H9 (cell line): ENCODE data around the gene CCND3. TPM values are rescaled to one million over a fixed set of nuclear protein-coding genes. Genes with fewer than 3 reads are reported as not detected.

Source experiments
- DNase-seq: peaks from one replicate; pipeline ENCODE4 v3.0.0-alpha.2; 2017
- H2AFZ ChIP-seq: one replicate; pipeline ENCODE4 v1.6.1; 2013; ENCODE audit warnings: mild to moderate bottlenecking, low read length, control low read depth, moderate library complexity
- H2AK5ac ChIP-seq: 2 replicates; pipeline ENCODE4 v1.6.1; 2013; ENCODE audit warnings: low read length, control low read depth, mixed read lengths; ENCODE audit not compliant: insufficient read length
- H2BK120ac ChIP-seq: one replicate; pipeline ENCODE4 v1.6.1; 2013; ENCODE audit warnings: low read depth, mild to moderate bottlenecking, low read length, control low read depth, inconsistent platforms; ENCODE audit not compliant: poor library complexity, severe bottlenecking
- H2BK12ac ChIP-seq: 2 replicates; pipeline ENCODE4 v1.6.1; 2013; ENCODE audit warnings: low read length, control low read depth, mixed read lengths, low read depth; ENCODE audit not compliant: insufficient read length
- H2BK15ac ChIP-seq: 2 replicates; pipeline ENCODE4 v1.6.1; 2013; ENCODE audit warnings: low read depth, low read length, control low read depth
- H2BK20ac ChIP-seq: one replicate; pipeline ENCODE4 v1.6.1; 2013; ENCODE audit warnings: low read depth, mild to moderate bottlenecking, low read length, control low read depth, inconsistent platforms; ENCODE audit not compliant: poor library complexity, severe bottlenecking
- H2BK5ac ChIP-seq: 2 replicates; pipeline ENCODE4 v1.6.1; 2013; ENCODE audit warnings: low read length, control low read depth, mixed read lengths; ENCODE audit not compliant: insufficient read length
- H3K14ac ChIP-seq: 2 replicates; pipeline ENCODE4 v1.6.1; 2013; ENCODE audit warnings: low read length, control low read depth; ENCODE audit not compliant: insufficient read depth
- H3K18ac ChIP-seq: 2 replicates; pipeline ENCODE4 v1.6.1; 2013; ENCODE audit warnings: low read depth, mild to moderate bottlenecking, mixed read lengths, low read length, control low read depth; ENCODE audit not compliant: insufficient read length
- H3K23ac ChIP-seq: 2 replicates; pipeline ENCODE4 v1.6.1; 2013; ENCODE audit warnings: low read length, control low read depth, mixed read lengths, low read depth; ENCODE audit not compliant: insufficient read length
- H3K23me2 ChIP-seq: 2 replicates; pipeline ENCODE4 v1.6.1; 2013; ENCODE audit warnings: low read depth, mild to moderate bottlenecking, mixed read lengths, low read length, control low read depth; ENCODE audit not compliant: insufficient read length, poor library complexity, severe bottlenecking
- H3K27ac ChIP-seq: 2 replicates; pipeline ENCODE4 v1.5.1; 2013; ENCODE audit warnings: low read length, control low read depth, mixed read lengths, low read depth; ENCODE audit not compliant: insufficient read length
- H3K27me3 ChIP-seq: 2 replicates; pipeline ENCODE4 v1.6.1; 2013; ENCODE audit warnings: low read length, control low read depth, inconsistent platforms; ENCODE audit not compliant: insufficient read depth
- H3K4ac ChIP-seq: 2 replicates; pipeline ENCODE4 v1.6.1; 2013; ENCODE audit warnings: low read depth, mild to moderate bottlenecking, control low read depth, inconsistent platforms, low read length, moderate library complexity
- H3K4me1 ChIP-seq: 2 replicates; pipeline ENCODE4 v1.6.1; 2013; ENCODE audit warnings: low read length, control low read depth, inconsistent platforms; ENCODE audit not compliant: insufficient read depth
- H3K4me2 ChIP-seq: 2 replicates; pipeline ENCODE4 v1.6.1; 2013; ENCODE audit warnings: low read length, control low read depth, mixed read lengths; ENCODE audit not compliant: insufficient read length, insufficient read depth
- H3K56ac ChIP-seq: 2 replicates; pipeline ENCODE4 v1.6.1; 2013; ENCODE audit warnings: low read depth, mild to moderate bottlenecking, mixed read lengths, low read length, control low read depth; ENCODE audit not compliant: insufficient read length
- H3K79me1 ChIP-seq: 2 replicates; pipeline ENCODE4 v1.6.1; 2013; ENCODE audit warnings: low read depth, mild to moderate bottlenecking, moderate library complexity, low read length, control low read depth, inconsistent platforms; ENCODE audit not compliant: insufficient read depth, poor library complexity, severe bottlenecking
- H3K79me2 ChIP-seq: 2 replicates; pipeline ENCODE4 v1.6.1; 2013; ENCODE audit warnings: low read length, control low read depth, inconsistent platforms; ENCODE audit not compliant: insufficient read depth
- H3K9ac ChIP-seq: 2 replicates; pipeline ENCODE4 v1.6.1; 2013; ENCODE audit warnings: low read length, control low read depth, mixed read lengths; ENCODE audit not compliant: insufficient read length; ENCODE audit errors: extremely low read depth
- H3K9me3 ChIP-seq: one replicate; pipeline ENCODE4 v1.6.1; 2013; ENCODE audit warnings: low read depth, low read length, inconsistent platforms; ENCODE audit not compliant: control insufficient read depth
- H3T11ph ChIP-seq: one replicate; pipeline ENCODE4 v1.6.1; 2013; ENCODE audit warnings: mild to moderate bottlenecking, low read length, control low read depth, inconsistent platforms
- H4K20me1 ChIP-seq: one replicate; pipeline ENCODE4 v1.6.1; 2013; ENCODE audit not compliant: control insufficient read depth, insufficient read length, insufficient read depth
- H4K5ac ChIP-seq: 2 replicates; pipeline ENCODE4 v1.6.1; 2013; ENCODE audit warnings: low read depth, mild to moderate bottlenecking, mixed read lengths, low read length, control low read depth; ENCODE audit not compliant: insufficient read length
- H4K8ac ChIP-seq: replicated peaks from 2 replicates; pipeline ENCODE4 v1.6.1; 2013; ENCODE audit warnings: low read length, control low read depth, mixed read lengths, low read depth; ENCODE audit not compliant: insufficient read length
- H4K91ac ChIP-seq: 2 replicates; pipeline ENCODE4 v1.6.1; 2013; ENCODE audit warnings: low read depth, mild to moderate bottlenecking, moderate library complexity, mixed read lengths, low read length, control low read depth; ENCODE audit not compliant: insufficient read length
- H3K27ac Mint-ChIP-seq, 3 experiments: 2 replicates in 2 of 3; 3 replicates in 1 of 3; pipeline ENCODE4 v1.8.0; 2020 to 2021; ENCODE audit warnings: mixed read lengths in 3 of 3, mild to moderate bottlenecking in 1 of 3, moderate library complexity in 1 of 3
- H3K27me3 Mint-ChIP-seq: 2 replicates; pipeline ENCODE4 v1.8.0; 2021; ENCODE audit warnings: low read depth, mild to moderate bottlenecking, moderate library complexity, mixed read lengths
- H3K36me3 Mint-ChIP-seq, 3 experiments: 2 replicates in 2 of 3; 3 replicates in 1 of 3; pipeline ENCODE4 v1.8.0; 2020 to 2021; ENCODE audit warnings: low read depth in 3 of 3, mixed read lengths in 3 of 3; ENCODE audit not compliant: insufficient read depth in 1 of 3
- H3K4me1 Mint-ChIP-seq, 2 experiments: 2 replicates each; pipeline ENCODE4 v1.8.0; 2020; ENCODE audit warnings: mixed read lengths in 2 of 2
- H3K4me3 Mint-ChIP-seq, 2 experiments: 2 replicates in 1 of 2; 3 replicates in 1 of 2; pipeline ENCODE4 v1.8.0; 2020 to 2021; ENCODE audit warnings: mild to moderate bottlenecking in 2 of 2, mixed read lengths in 2 of 2, moderate library complexity in 1 of 2
- H3K9me3 Mint-ChIP-seq, 2 experiments: 2 replicates in 1 of 2; 3 replicates in 1 of 2; pipeline ENCODE4 v1.8.0; 2020; ENCODE audit warnings: mild to moderate bottlenecking in 2 of 2, mixed read lengths in 2 of 2, moderate library complexity in 1 of 2
- WGBS: extraction: QIAGEN DNeasy Blood & Tissue Kit; methylation state at CpG from one replicate; pipeline ENCODE4 v1.1.7; 2013; ENCODE audit warnings: missing lambda C conversion rate, low lambda C conversion rate, mixed read lengths; ENCODE audit not compliant: insufficient read length; ENCODE audit errors: extremely low coverage; 5-methylcytosine and 5-hydroxymethylcytosine counted together
- total RNA-seq: library from RNA; stranded (reverse); gene quantifications from 2 replicates; pipeline ENCODE4 v1.2.1, GENCODE V29; 2021
- TF ChIP-seq, protein P1 (sequence below): fragments of 200-600 bp; sonication (generic); conservative IDR thresholded peaks from 3 replicates; pipeline ENCODE4 v1.8.0; 2021; ENCODE audit warnings: antibody characterized with exemption, mild to moderate bottlenecking

Gene CCND3
- total RNA-seq, 1 experiment from 2014 or later = 24.2 TPM

DNA sequence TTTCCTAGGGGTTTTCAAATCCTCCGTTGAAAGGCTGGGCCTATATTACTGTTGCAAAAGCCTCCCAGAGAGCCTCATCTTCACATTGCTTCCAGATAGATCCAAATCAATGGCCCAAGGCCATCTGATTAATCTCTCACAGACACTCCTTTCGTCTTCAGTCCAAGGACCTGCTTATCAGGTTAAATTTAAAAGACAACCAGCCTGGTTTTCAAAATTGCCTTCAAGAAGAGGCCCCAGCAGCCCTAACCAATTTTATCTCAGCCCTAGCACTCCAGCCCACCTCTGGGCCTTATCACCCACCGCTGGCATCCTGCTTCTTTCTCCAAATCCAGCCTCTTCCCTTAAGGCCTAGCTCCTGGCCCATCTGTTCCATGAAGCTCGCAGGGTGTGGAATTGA, 15.5 kb upstream of the CCND3 start:
- Histone ChIP-seq H2AK5ac (no peak overlapping the region), H2AFZ (no peak overlapping the region), H3K23me2 (no peaks in the 10 kb centered on the region), H2BK5ac (no peak overlapping the region), H3K23ac (no peak overlapping the region), H4K91ac (no peak overlapping the region), H2BK15ac (no peak overlapping the region), H4K8ac (no peak overlapping the region), H3K56ac (no peak overlapping the region), H3T11ph (no peak overlapping the region), H3K27ac (no peak overlapping the region), H2BK20ac (no peak overlapping the region), H3K4me2 (no peak overlapping the region), H3K4me1 (no peaks in the 10 kb centered on the region), H3K4ac (no peak overlapping the region), H4K5ac (no peak overlapping the region), H3K18ac (no peak overlapping the region), H3K9ac (no peak overlapping the region), H2BK120ac (no peak overlapping the region), H3K79me1 (no peaks in the 10 kb centered on the region), H3K9me3 (no peaks in the 10 kb centered on the region), H3K27me3 (no peaks in the 10 kb centered on the region), H3K79me2 (no peaks in the 10 kb centered on the region), H3K14ac (no peak overlapping the region), H2BK12ac (no peak overlapping the region), H4K20me1 (no peaks in the 10 kb centered on the region)
- WGBS = no CpG with 5 or more reads among the region's 4 CpGs
- Mint-ChIP-seq H3K4me1 (peaks cover 5 to 12% of the 10 kb centered on the region in 2 experiments), H3K27ac (0 out of 7 replicates have a peak overlapping the region, but pooled peaks of 1 of the 3 experiments have one; percentile 18), H3K27me3 (no peaks in the 10 kb centered on the region; the same call in 1 of the 2 replicates), H3K4me3 (no peak overlapping the region), H3K36me3 (no peaks in the 10 kb centered on the region), H3K9me3 (no peaks in the 10 kb centered on the region)
- no peak for DNase-seq
- TF ChIP-seq, protein P1, sequence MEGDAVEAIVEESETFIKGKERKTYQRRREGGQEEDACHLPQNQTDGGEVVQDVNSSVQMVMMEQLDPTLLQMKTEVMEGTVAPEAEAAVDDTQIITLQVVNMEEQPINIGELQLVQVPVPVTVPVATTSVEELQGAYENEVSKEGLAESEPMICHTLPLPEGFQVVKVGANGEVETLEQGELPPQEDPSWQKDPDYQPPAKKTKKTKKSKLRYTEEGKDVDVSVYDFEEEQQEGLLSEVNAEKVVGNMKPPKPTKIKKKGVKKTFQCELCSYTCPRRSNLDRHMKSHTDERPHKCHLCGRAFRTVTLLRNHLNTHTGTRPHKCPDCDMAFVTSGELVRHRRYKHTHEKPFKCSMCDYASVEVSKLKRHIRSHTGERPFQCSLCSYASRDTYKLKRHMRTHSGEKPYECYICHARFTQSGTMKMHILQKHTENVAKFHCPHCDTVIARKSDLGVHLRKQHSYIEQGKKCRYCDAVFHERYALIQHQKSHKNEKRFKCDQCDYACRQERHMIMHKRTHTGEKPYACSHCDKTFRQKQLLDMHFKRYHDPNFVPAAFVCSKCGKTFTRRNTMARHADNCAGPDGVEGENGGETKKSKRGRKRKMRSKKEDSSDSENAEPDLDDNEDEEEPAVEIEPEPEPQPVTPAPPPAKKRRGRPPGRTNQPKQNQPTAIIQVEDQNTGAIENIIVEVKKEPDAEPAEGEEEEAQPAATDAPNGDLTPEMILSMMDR = no peak
